SU-DHL-6 (cell line): ENCODE results near the gene RNF152.

ENCODE experiments used
- H2AFZ ChIP-seq: fragments of 200-600 bp; sonication (generic); 2 replicates; pipeline ENCODE4 v1.6.1; 2014; ENCODE audit warnings: low read depth, mild to moderate bottlenecking, moderate library complexity, mixed read lengths, antibody characterized with exemption, low read length; ENCODE audit not compliant: severe bottlenecking
- H3F3A ChIP-seq: fragments of 200-600 bp; shearing (Covaris generic); 2 replicates; pipeline ENCODE4 v1.6.0; 2016; ENCODE audit warnings: antibody characterized with exemption, mild to moderate bottlenecking; ENCODE audit not compliant: insufficient read depth
- H3K27ac ChIP-seq: fragments of 200-600 bp; sonication (generic); 2 replicates; pipeline ENCODE4 v1.5.1; 2016; ENCODE audit warnings: low read depth, mild to moderate bottlenecking, low read length, moderate library complexity, mixed read lengths
- H3K27me3 ChIP-seq: fragments of 200-600 bp; sonication (generic), shearing (Covaris generic); 2 replicates; pipeline ENCODE4 v1.6.0; 2014; ENCODE audit warnings: mild to moderate bottlenecking, low read length
- H3K36me3 ChIP-seq: fragments of 200-600 bp; sonication (generic); 2 replicates; pipeline ENCODE4 v1.6.1; 2014; ENCODE audit warnings: mild to moderate bottlenecking, low read length, mixed read lengths
- H3K4me2 ChIP-seq: fragments of 300-600, 200-600 bp; shearing (Covaris generic), sonication (generic); 2 replicates; pipeline ENCODE4 v1.6.0; 2014; ENCODE audit warnings: low read length, low read depth, mild to moderate bottlenecking; ENCODE audit not compliant: poor library complexity, severe bottlenecking
- H3K4me3 ChIP-seq: fragments of 200-600 bp; sonication (generic); 2 replicates; pipeline ENCODE4 v1.5.1; 2014; ENCODE audit warnings: antibody characterized with exemption, low read length, mild to moderate bottlenecking, mixed read lengths; ENCODE audit not compliant: insufficient read depth, poor library complexity, severe bottlenecking
- H3K79me2 ChIP-seq: fragments of 200-600 bp; sonication (generic); 2 replicates; pipeline ENCODE4 v1.6.1; 2014; ENCODE audit warnings: mild to moderate bottlenecking, low read length, moderate library complexity; ENCODE audit not compliant: insufficient read depth
- H3K9ac ChIP-seq: fragments of 200-600 bp; sonication (generic); 2 replicates; pipeline ENCODE4 v1.7.0; 2014; ENCODE audit warnings: mild to moderate bottlenecking, low read length
- H3K9me2 ChIP-seq: fragments of 200-600 bp; sonication (generic); replicated peaks from 2 replicates; pipeline ENCODE4 v1.6.1; 2014; ENCODE audit warnings: low read length; ENCODE audit not compliant: insufficient read depth
- H3K9me3 ChIP-seq: fragments of 200-600 bp; sonication (generic); 2 replicates; pipeline ENCODE4 v1.6.1; 2014; ENCODE audit warnings: low read length, mixed read lengths; ENCODE audit not compliant: insufficient read depth
- H4K20me1 ChIP-seq: fragments of 200-600 bp; sonication (generic); 2 replicates; pipeline ENCODE4 v1.6.1; 2014; ENCODE audit warnings: low read depth, mild to moderate bottlenecking, antibody characterized with exemption, low read length, moderate library complexity, mixed read lengths
- EZH2phosphoT487 ChIP-seq: fragments of 200-600 bp; sonication (generic), shearing (Covaris generic); conservative IDR thresholded peaks from 2 replicates; pipeline ENCODE4 v1.6.1; 2018; ENCODE audit warnings: mild to moderate bottlenecking, antibody characterized with exemption, low read length, moderate library complexity, mixed read lengths
- TF ChIP-seq, protein P1 (sequence below): fragments of 200-600 bp; sonication (generic); IDR thresholded peaks from one replicate; pipeline ENCODE4 v1.5.1; 2017; ENCODE audit warnings: antibody characterized with exemption, mild to moderate bottlenecking, low read length, moderate library complexity; ENCODE audit not compliant: insufficient read depth, poor library complexity, severe bottlenecking

RNF152 gene

DNA sequence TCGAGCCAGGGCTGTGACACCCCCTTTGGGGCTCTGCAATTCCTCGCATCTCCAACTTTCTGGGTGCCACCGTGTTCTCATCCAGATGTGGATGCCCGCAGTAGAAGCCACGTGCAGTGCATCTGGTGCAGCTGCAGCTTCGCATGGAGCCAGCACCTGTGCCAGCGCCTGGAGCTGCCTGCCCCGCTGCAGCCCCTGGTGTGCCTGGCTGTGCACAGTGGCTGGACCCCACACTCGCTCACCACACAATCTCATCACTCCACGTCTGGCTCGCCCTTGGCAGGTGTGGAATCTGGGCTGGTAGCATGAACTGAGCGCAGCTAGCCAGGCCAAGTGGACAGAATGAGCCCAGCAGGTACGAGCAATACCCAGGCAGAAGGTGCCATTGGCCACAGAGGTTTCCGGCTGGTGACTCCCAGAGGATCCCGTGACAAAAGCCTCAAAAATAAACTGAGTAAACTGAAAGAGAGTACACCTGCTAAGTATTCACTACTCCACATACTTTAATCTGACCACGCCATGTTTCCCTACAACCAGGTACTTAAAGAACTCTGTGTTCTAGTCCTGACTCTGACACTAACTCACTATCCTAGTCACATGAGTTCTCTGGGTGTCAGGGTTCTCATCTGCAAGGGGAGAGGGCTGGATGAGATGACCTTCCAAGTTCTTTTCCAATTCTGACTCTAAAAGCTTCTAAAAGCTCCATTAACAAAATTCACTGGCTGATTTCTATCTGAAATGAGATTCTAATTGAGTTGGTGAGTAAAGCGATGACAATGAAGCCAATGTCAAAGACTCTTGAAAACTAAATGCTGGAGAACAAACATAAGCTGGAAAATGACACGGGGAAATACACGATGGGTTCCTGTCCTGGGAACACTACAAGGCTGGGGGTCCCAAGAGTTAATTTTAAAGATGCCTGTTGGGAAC, 37.1 kb downstream of the RNF152 start:
- Histone ChIP-seq H3K27ac (no peak overlapping the region), H3K4me3 (no peak overlapping the region), H3K79me2 (no peaks in the 10 kb centered on the region), H4K20me1 (no peaks in the 10 kb centered on the region), H3K4me2 (no peak overlapping the region), H3K27me3 (no peaks in the 10 kb centered on the region), H3F3A (no peaks in the 10 kb centered on the region), H2AFZ (no peak overlapping the region), H3K9me2 (no peaks in the 10 kb centered on the region), H3K9ac (no peak overlapping the region), H3K9me3 (no peaks in the 10 kb centered on the region), H3K36me3 (no peaks in the 10 kb centered on the region)
- TF ChIP-seq EZH2phosphoT487 = no peak
- TF ChIP-seq, protein P1, sequence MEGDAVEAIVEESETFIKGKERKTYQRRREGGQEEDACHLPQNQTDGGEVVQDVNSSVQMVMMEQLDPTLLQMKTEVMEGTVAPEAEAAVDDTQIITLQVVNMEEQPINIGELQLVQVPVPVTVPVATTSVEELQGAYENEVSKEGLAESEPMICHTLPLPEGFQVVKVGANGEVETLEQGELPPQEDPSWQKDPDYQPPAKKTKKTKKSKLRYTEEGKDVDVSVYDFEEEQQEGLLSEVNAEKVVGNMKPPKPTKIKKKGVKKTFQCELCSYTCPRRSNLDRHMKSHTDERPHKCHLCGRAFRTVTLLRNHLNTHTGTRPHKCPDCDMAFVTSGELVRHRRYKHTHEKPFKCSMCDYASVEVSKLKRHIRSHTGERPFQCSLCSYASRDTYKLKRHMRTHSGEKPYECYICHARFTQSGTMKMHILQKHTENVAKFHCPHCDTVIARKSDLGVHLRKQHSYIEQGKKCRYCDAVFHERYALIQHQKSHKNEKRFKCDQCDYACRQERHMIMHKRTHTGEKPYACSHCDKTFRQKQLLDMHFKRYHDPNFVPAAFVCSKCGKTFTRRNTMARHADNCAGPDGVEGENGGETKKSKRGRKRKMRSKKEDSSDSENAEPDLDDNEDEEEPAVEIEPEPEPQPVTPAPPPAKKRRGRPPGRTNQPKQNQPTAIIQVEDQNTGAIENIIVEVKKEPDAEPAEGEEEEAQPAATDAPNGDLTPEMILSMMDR = no peak

DNA sequence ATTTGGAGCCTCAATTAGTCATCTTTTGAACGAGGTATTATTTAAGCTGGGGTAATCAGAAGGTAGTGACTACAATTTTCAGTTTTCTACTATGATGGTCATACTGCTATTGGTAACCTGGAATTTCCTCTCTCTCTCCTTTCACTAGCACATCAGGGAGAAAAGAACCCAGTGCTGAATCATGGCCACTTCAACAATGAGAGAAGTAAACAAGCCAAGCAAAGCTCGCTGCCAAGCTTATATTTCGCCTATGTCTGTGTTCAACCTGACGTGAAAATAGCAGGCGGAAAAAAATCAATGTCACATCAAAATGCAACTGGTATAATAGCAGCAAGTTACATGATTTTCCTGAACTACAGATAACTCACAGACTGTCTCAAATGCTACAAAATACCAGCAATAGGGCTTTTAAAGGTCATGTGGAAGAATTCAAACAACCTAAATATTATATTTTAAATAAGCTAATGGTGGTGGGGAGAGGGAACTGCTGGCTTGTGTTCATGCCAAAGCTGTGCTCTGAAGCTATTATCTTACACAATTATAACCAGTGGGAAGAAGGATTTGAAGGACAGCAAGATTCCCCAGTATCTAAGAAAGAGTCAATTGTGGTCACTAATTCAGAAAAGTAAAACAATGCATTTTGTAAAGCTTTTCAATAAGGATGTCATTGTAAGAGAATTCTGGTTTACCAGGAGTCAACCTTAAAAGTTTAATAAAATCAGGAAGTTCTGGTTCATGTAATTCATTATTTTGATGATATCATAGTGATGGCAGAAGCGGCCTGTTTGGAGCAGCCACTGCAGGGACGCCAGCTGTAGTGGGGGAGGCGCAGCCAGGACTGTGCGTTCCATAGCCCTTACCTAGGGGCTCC, 38.0 kb downstream of the RNF152 start:
- H2AFZ ChIP-seq = no peak overlapping the region
- H3K79me2 ChIP-seq = no peaks in the 10 kb centered on the region
- H3K4me2 ChIP-seq = no peak overlapping the region
- H3K4me3 ChIP-seq = no peak overlapping the region
- H3K9me2 ChIP-seq = no peaks in the 10 kb centered on the region
- no peaks in the 10 kb centered on the region for H3F3A ChIP-seq
- H3K27ac ChIP-seq = no peak overlapping the region
- TF ChIP-seq, protein P1 = no peak
- TF ChIP-seq EZH2phosphoT487 = no peak
- H3K9me3 ChIP-seq = no peaks in the 10 kb centered on the region
- no peak overlapping the region for H3K9ac ChIP-seq
- no peaks in the 10 kb centered on the region for H3K36me3 ChIP-seq
- H4K20me1 ChIP-seq = no peaks in the 10 kb centered on the region
- H3K27me3 ChIP-seq = no peaks in the 10 kb centered on the region

DNA sequence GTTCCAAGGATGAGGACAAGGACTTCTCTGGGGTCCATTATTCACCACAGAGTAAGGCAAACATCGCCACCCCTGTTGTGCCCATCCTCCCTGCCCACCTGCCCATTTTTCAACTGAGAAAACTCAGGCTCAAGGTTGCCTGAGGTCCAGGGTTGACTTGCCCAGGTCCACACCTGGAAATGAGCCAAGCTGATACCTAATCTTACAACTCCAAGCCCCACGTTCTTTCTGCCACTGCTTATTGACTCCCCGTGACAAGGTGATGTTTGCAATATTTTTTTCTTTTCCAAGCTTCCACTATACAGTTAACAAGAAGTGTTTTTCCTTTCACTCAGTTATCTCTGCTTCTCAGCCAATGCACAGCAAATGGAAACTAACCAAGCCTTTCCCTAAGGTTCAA, 39.0 kb downstream of the RNF152 start:
- no peaks in the 10 kb centered on the region for H3K36me3 ChIP-seq

More for the DNA sequence above, 39.0 kb downstream of the RNF152 start:
- Histone ChIP-seq H3K27me3 (no peaks in the 10 kb centered on the region), H3K79me2 (no peaks in the 10 kb centered on the region), H3K4me3 (no peak overlapping the region), H3K9ac (no peak overlapping the region), H3K27ac (no peak overlapping the region), H4K20me1 (no peaks in the 10 kb centered on the region), H3K9me3 (no peaks in the 10 kb centered on the region), H3K4me2 (no peak overlapping the region), H3F3A (no peaks in the 10 kb centered on the region), H3K9me2 (no peaks in the 10 kb centered on the region), H2AFZ (no peak overlapping the region)
- TF ChIP-seq, protein P1 = no peak
- TF ChIP-seq EZH2phosphoT487 = no peak
